Stimulated activated CD8-positive, alpha-beta memory T cell treated with anti-CD3 and anti-CD28 coated beads, Interleukin-12 subunit alpha, Interleukin-12 subunit beta, amount 100 ng/mL, for 24 hours (primary cell): ENCODE data around the gene HRNR.
"Not testable (repeated sequence)": the region's sequence is repeated elsewhere in the genome, so short reads cannot be mapped to it uniquely, and the experiment has no call there.

ENCODE experiments used
- DNase-seq: peaks from one replicate; pipeline ENCODE4 v3.0.0-alpha.2; 2020; ENCODE audit errors: extremely low read depth

HRNR gene

DNA sequence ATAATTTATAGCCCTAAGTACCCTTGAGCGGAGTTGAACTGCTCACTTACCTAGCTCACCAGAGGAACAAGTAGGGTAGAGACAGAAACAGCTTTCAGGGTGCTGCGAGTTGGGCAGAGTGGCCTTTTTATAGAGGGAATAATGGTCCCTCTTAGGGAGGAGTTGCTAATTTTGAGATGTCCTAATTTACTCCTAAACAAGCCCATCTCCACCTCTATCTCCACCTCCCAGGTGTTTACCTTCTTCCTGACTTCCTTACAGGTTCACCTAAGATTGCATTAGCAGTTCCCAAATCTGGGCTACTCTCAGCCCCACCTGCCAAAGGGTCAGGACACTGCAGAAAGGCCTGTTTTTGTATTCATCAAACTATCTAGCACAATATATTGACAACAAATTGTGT is at the start of gene HRNR:
Gene HRNR, minus strand, starts transcription at position 101 of the 400 bp plus-strand sequence. CDS start 940 bp downstream, outside the sequence.
- DNase-seq, result no peak

DNA sequence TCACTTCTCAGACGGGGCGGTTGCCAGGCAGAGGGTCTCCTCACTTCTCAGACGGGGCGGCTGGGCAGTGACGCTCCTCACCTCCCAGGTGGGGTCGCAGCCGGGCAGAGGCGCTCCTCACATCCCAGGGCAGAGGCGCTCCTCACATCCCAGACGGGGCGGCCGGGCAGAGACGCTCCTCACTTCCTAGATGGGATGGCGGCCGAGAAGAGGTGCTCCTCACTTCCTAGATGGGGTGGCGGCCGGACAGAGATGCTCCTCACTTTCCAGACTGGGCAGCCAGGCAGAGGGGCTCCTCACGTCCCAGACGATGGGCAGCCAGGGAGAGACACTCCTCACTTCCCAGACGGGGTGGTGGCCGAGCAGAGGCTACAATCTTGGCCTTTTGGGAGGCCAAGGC is 32.4 kb upstream of the HRNR start:
- not testable (repeated sequence) for DNase-seq

- DNase-seq, result no peak
These were observed 28.2 kb upstream of the HRNR start for GRCh38 chr1:152252157-152252556.

DNA sequence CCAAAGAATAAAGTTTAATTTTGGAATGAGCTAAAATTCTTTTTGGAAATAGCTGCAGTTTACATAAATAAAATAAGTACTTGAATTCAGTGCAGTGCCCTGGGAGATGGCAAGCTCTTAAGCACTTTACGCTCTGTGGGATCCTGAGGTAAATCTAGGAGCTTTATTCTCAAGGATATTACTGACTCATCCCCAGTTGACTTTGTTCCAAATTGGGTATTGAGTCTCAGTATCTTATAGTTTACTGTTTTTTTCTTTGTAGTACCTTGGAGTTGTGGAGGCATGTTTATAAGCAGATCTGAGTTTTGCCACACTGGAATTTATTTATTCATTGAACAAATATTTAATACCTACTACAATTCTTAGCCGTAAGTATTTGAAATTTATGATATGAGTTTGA is 27.4 kb upstream of the HRNR start:
- DNase-seq, result no peak

DNA sequence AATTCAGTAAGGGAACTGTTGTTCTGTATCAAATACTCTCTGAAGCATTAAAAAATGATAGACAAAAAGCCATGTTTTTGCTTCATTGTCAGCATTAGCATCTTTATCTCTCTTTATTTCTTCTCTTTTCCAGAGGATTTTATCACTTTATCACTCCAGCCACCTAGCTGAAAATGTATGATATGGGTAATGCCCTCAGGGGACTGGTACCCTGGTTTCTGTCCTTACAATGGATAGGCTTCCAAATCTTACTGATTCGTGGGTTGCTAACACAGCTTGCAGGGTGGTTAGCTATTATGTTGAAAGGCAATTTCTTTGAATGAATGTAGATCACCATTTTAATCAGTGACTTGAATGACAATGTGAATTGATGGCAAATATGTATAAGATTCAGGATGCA is 23.3 kb upstream of the HRNR start:
- no peak for DNase-seq

GRCh38 chr1:152244576-152245273 is 20.7 kb upstream of the HRNR start:
- no peak for DNase-seq

- no peak for DNase-seq
These were observed 13.1 kb upstream of the HRNR start for GRCh38 chr1:152237093-152237492.

- DNase-seq, result no peak
These were observed 4.8 kb upstream of the HRNR start for GRCh38 chr1:152228831-152229230.

- no peak for DNase-seq
These were observed 3.4 kb upstream of the HRNR start for GRCh38 chr1:152227310-152227928.

- no peak for DNase-seq
These were observed 1.7 kb upstream of the HRNR start for GRCh38 chr1:152225678-152226077.

DNA sequence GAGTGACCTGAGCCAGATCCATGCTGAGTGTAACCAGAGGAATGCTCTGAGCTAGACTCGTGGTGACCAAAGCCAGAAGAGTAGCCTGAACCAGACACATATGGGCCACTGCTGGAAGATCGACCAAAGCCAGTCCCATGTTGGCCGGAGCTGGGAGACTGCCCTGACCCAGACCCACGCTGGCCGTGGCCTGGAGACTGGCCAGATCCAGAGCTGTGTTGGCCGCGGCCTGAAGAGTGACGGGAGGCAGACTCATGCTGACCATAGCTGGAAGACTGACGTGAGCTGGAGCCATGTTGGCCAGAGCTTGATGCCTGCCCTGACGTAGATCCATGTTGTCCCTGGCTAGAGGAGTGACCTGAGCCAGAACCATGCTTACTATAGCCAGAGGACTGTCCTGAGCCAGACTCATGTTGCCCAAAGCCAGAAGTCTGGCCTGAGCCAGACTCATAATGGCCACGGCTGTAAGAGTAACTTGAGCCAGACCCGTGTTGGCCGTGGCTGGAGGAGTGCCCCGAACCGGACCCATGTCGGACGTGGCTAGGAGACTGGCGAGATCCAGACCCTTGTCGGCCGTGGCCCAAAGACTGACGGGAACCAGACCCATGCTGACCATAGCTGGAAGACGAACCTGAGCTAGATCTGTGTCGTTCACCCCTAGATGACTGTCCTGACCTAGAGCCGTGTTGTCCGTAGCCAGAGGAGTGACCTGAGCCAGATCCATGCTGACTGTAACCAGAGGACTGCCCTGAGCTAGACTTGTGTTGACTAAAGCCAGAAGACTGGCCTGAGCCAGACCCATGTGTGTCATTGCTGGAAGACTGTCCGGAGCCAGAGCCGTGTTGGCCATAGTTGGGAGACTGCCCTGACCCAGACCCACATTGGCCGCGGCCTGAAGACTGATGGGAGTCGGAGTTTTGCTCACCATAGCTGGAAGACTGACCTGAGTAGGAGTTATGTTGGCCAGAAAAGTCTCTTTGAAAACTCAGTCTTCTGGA is 3.5 kb downstream of the HRNR start:
- no peak for DNase-seq

DNA sequence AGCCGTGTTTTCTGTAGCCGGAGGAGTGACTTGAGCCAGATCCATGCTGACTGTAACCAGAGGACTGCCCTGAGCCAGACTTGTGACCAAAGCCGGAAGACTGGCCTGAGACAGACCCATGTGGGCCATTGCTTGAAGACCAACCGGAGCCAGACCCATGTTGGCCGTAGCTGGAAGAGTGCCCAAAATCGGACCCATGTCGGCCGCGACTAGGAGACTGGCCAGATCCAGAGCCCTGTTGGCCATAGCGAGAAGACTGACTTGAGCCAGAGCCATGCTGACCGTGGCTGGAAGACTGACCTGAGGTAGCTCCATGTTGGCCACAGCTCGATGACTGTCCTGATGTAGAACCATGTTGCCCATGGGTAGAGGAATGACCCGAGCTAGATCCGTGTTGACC is 4.6 kb downstream of the HRNR start:
- not testable (repeated sequence) for DNase-seq

DNA sequence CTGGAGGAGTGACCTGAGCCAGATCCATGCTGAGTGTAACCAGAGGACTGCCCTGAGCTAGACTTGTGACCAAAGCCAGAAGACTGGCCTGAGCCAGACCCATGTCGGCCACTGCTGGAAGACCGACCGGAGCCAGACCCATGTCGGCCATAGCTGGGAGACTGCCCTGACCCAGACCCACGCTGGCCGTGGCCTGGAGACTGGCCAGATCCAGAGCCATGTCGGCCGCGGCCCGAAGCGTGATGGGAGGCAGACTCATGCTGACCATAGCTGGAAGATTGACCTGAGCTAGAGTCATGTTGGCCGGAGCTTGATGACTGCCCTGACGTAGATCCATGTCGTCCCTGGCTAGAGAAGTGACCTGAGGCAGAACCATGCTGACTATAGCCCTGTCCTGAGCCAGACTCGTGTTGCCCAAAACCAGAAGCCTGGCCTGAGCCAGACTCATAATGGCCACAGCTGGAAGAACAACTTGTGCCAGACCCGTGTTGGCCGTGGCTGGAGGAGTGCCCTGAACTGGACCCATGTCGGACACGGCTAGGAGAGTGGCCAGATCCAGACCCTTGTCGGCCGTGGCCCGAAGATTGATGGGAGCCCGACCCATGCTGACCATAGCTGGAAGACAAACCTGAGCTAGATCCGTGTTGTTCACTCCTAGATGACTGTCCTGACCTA is 5.1 kb downstream of the HRNR start:
- DNase-seq, result no peak

DNA sequence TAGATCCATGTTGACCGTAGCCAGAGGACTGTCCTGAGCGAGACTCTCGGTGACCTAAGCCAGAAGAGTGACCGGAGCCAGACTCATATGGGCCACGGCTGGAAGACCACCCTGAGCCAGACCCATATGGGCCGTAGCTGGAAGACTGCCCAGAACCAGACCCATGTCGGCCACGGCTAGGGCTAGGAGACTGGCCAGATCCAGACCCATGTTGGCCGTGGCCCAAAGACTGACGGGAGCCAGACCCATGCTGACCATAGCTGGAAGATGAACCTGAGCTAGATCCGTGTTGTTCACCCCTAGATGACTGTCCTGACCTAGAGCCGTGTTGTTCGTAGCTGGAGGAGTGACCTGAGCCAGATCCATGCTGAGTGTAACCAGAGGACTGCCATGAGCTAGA is 8.4 kb downstream of the HRNR start:
- DNase-seq, result not testable (repeated sequence)

DNA sequence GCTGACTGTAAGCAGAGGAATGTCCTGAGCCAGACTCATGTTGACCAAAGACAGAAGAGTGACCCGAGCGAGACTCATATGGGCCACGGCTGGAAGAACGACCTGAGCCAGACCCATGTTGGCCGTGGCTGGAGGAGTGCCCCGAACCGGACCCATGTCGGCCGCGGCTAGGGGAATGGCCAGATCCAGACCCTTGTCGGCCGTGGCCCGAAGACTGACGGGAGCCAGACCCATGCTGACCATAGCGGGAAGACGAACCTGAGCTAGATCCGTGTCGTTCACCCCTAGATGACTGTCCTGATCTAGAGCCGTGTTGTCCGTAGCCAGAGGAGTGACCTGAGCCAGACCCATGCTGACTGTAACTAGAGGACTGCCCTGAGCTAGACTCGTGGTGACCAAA is 9.1 kb downstream of the HRNR start:
- DNase-seq, result not testable (repeated sequence)

DNA sequence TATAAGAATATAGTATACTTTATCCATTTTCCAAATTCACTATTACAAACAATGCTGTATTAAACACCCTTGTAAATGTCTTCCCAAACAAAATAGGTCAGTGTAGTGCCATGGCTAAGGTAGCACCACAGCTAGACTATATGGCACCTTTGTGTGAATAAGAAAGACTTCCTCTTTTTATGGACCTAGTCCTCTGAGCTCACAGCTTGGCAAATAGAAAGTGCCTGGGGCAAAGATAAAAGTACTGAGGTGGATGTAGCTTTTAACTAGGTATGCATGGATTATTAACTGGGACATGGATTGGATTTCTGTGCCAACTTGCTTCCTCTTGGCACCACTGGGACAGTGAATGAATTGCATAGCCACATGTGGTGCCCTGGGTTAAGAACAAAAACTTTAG is 25.0 kb downstream of the HRNR start:
- DNase-seq, result no peak

DNA sequence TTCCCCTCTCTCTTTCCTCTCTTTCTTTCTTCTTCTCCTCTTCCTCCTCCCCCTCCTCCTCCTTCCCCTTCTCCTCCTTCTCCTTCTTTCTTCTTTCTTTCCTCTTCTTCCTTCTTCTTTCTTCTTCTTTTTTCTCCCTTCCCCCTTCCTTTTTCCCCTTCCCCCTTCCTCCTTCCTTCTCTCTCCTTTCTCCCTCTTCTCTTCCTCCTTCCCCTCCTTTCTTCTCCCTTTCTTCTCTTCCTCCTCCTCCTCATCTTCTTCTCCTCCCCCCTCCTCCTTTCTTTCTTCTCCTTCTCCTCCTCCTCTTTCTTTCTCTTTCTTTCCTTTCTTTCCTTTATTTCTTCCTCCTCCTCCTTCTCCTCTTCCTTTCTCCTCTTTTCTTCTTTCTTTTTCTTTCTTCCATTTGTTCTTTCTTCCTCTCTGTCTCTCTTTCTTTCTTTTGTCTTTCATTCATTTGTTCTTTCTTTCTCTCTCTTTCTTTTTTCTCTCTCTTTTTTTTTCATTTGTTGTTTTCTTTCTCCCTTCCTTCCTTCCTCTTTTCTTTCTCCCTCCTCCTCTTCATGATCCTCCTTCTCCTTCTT is 26.5 kb downstream of the HRNR start:
- no peak for DNase-seq

DNA sequence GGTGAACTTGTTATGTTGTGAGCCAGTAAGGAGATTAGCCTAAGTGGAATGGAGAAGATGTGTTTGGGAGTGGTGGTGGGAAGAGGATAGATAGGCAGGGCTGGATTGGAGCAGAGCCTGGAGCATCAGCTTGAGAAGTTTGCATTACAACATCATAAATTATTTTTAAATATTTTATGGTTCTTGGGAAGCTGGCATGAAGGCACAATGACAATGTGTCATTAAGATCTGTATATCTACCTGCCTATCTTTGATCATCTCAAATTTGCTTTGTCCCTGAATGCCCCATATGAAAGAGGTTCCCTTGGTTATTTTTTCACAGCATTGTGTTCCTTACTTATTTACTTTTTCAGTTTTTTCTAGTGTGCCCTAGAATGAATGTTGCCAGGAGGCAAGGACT is 32.3 kb downstream of the HRNR start:
- DNase-seq, result no peak

DNA sequence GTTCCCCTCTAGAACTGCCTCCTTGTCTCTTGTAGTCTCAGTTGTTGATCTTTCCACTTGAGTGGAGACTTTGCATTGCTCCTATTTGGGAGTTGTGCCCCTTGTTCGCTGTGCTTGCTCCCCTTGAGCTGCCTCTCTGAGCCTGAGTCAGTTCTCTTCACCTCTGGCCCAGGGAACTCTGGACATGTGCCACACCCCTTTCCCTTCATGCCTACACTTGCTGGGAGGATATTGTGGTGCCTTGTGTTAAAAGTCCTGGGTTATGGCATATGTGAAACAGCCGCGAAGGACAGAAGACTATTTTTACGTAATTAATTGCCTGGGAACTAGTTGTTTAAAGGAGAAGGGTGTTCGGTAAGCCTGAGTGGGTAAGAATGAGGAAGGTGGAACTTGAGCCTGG is 32.7 kb downstream of the HRNR start:
- no peak for DNase-seq

DNA sequence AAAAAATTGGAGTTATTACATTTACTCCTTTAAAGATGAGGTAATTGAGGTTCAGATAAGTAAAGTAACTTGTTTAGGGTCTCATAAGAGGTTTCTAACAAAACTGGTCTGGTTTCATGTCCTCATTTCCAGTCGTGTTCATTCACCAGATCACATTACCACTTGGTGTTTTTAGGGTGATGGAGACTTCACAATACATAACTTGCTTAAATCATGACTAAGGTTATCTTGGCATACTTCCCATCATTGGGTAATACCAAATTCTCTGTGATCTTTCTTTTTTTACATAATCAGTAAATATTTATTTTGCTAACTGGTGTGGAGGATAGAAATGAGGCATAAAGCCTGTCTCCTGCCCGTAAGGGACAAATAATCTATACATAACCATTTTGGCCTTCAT is 33.4 kb downstream of the HRNR start:
- no peak for DNase-seq

- peak; percentile 32 for DNase-seq
These were observed 34.1 kb downstream of the HRNR start for GRCh38 chr1:152189657-152190442.
